Neuronal stem cell (in vitro differentiated cells): Measurements from ENCODE around the gene RAPGEF2.

ENCODE experiments used
- DNase-seq: peaks from one replicate; pipeline ENCODE4 v3.0.0-alpha.2; 2013; ENCODE audit warnings: low spot score
- H2AFZ ChIP-seq: one replicate; pipeline ENCODE4 v1.6.1; 2013; ENCODE audit warnings: mild to moderate bottlenecking, low read length, inconsistent platforms
- H2AK5ac ChIP-seq: 2 replicates; pipeline ENCODE4 v1.6.1; 2013; ENCODE audit warnings: low read depth, mild to moderate bottlenecking, inconsistent platforms, low read length, moderate library complexity, mixed read lengths
- H2BK120ac ChIP-seq: 2 replicates; pipeline ENCODE4 v1.6.1; 2013; ENCODE audit warnings: low read depth, mild to moderate bottlenecking, inconsistent platforms, low read length, moderate library complexity, mixed read lengths
- H2BK12ac ChIP-seq: one replicate; pipeline ENCODE4 v1.6.1; 2013; ENCODE audit warnings: low read length, inconsistent platforms
- H2BK15ac ChIP-seq: 2 replicates; pipeline ENCODE4 v1.6.1; 2013; ENCODE audit warnings: mild to moderate bottlenecking, low read length, inconsistent platforms, mixed read lengths
- H2BK5ac ChIP-seq: one replicate; pipeline ENCODE4 v1.6.1; 2013; ENCODE audit warnings: inconsistent platforms, mild to moderate bottlenecking, low read length, moderate library complexity
- H3K14ac ChIP-seq: one replicate; pipeline ENCODE4 v1.6.1; 2013; ENCODE audit warnings: low read length, inconsistent platforms
- H3K18ac ChIP-seq: 2 replicates; pipeline ENCODE4 v1.6.1; 2013; ENCODE audit warnings: low read length, inconsistent platforms
- H3K23ac ChIP-seq: 2 replicates; pipeline ENCODE4 v1.6.1; 2013; ENCODE audit warnings: low read depth, mild to moderate bottlenecking, mixed read lengths, low read length, inconsistent platforms; ENCODE audit not compliant: poor library complexity
- H3K27ac ChIP-seq: replicated peaks from 3 replicates; pipeline ENCODE4 v1.5.1; 2013; ENCODE audit warnings: low read length, inconsistent platforms
- H3K27me3 ChIP-seq, 3 experiments: 2 replicates each; pipeline ENCODE4 v1.6.1; 2013; ENCODE audit warnings: low read length in 3 of 3, mild to moderate bottlenecking in 2 of 3, inconsistent platforms in 1 of 3, low read depth in 1 of 3, mixed read lengths in 1 of 3, moderate library complexity in 1 of 3; ENCODE audit not compliant: control insufficient read depth in 3 of 3, insufficient read depth in 3 of 3
- H3K36me3 ChIP-seq, 2 donors: replicated peaks in 1 of 2; 2 replicates each; pipeline ENCODE4 v1.6.1; 2013; ENCODE audit warnings: low read length in 2 of 2; ENCODE audit not compliant: control insufficient read depth in 2 of 2, insufficient read depth in 2 of 2
- H3K4ac ChIP-seq: 2 replicates; pipeline ENCODE4 v1.6.1; 2013; ENCODE audit warnings: inconsistent platforms, mild to moderate bottlenecking, low read length, moderate library complexity
- H3K4me1 ChIP-seq, 2 donors: 1 replicate in 1 of 2; 2 replicates in 1 of 2; pipeline ENCODE4 v1.6.1; 2013; ENCODE audit warnings: low read length in 2 of 2, low read depth in 1 of 2; ENCODE audit not compliant: control insufficient read depth in 2 of 2, insufficient read depth in 1 of 2
- H3K4me2 ChIP-seq: one replicate; pipeline ENCODE4 v1.6.1; 2013; ENCODE audit warnings: mild to moderate bottlenecking, low read length, inconsistent platforms; ENCODE audit not compliant: insufficient read depth, poor library complexity, severe bottlenecking
- H3K4me3 ChIP-seq, 2 donors: 2 replicates each; pipeline ENCODE4 v1.5.1; 2013; ENCODE audit warnings: low read length in 2 of 2, mild to moderate bottlenecking in 2 of 2, inconsistent platforms in 1 of 2, moderate library complexity in 1 of 2
- H3K79me1 ChIP-seq: one replicate; pipeline ENCODE4 v1.6.1; 2013; ENCODE audit warnings: low read depth, mild to moderate bottlenecking, inconsistent platforms, low read length, moderate library complexity
- H3K9ac ChIP-seq: one replicate; pipeline ENCODE4 v1.6.1; 2013; ENCODE audit warnings: mild to moderate bottlenecking, low read depth, low read length, inconsistent platforms; ENCODE audit not compliant: poor library complexity
- H3K9me3 ChIP-seq, 2 donors: replicated peaks in 1 of 2; 2 replicates each; pipeline versions ENCODE3 to v1.6.1; 2013; ENCODE audit warnings: low read length in 2 of 2, mild to moderate bottlenecking in 2 of 2, inconsistent platforms in 1 of 2, low read depth in 1 of 2, mixed read lengths in 1 of 2, moderate library complexity in 1 of 2; ENCODE audit not compliant: control insufficient read depth in 2 of 2, insufficient read depth in 1 of 2
- H4K8ac ChIP-seq: one replicate; pipeline ENCODE4 v1.6.1; 2013; ENCODE audit warnings: low read depth, mild to moderate bottlenecking, inconsistent platforms, low read length, moderate library complexity
- H4K91ac ChIP-seq: one replicate; pipeline ENCODE4 v1.6.1; 2013; ENCODE audit warnings: low read length, low read depth, mild to moderate bottlenecking, inconsistent platforms; ENCODE audit not compliant: poor library complexity
- WGBS, 2 donors: extraction: QIAGEN DNeasy Blood & Tissue Kit; methylation state at CpG; one replicate each; pipeline ENCODE4 v1.1.7; 2013; ENCODE audit warnings: missing lambda C conversion rate in 2 of 2, mixed read lengths in 1 of 2; ENCODE audit not compliant: insufficient read length in 2 of 2, insufficient replicate concordance in 1 of 2; ENCODE audit errors: extremely low coverage in 2 of 2; 5-methylcytosine and 5-hydroxymethylcytosine counted together

Gene RAPGEF2

GRCh38 chr4:159212675-159213293 is 109.9 kb downstream of the RAPGEF2 start:
- WGBS, 2 donors: 100% methylated on average over 1 of the region's 7 CpGs; no CpG with 5 or more reads in 1 of the 2 donors
- Histone ChIP-seq H2AK5ac (no peak overlapping the region), H3K23ac (no peak overlapping the region), H3K27me3 (no peaks in the 10 kb centered on the region), H3K36me3 (peaks cover 0 to 13% of the 10 kb centered on the region in 2 donors), H4K91ac (no peak overlapping the region), H3K4ac (no peak overlapping the region), H3K14ac (no peak overlapping the region), H4K8ac (no peak overlapping the region), H3K27ac (no peak overlapping the region), H2AFZ (no peak overlapping the region), H3K9me3 (no peaks in the 10 kb centered on the region), H3K18ac (no peak overlapping the region), H2BK12ac (no peak overlapping the region), H2BK120ac (no peak overlapping the region), H2BK15ac (no peak overlapping the region), H3K9ac (no peak overlapping the region), H2BK5ac (no peak overlapping the region), H3K4me3 (no peak overlapping the region), H3K4me2 (no peak overlapping the region), H3K4me1 (peaks cover 0 to 4% of the 10 kb centered on the region in 2 donors), H3K79me1 (peaks cover 2% of the 10 kb centered on the region)
- DNase-seq: no peak

- Histone ChIP-seq H3K79me1 (peaks cover 2% of the 10 kb centered on the region), H2BK15ac (no peak overlapping the region), H2BK120ac (no peak overlapping the region), H3K9me3 (no peaks in the 10 kb centered on the region), H2BK5ac (no peak overlapping the region), H3K4me3 (no peak overlapping the region), H3K4ac (no peak overlapping the region), H3K27ac (no peak overlapping the region), H3K36me3 (peaks cover 0 to 6% of the 10 kb centered on the region in 2 donors), H4K91ac (no peak overlapping the region), H3K27me3 (no peaks in the 10 kb centered on the region), H2AK5ac (no peak overlapping the region), H2BK12ac (no peak overlapping the region), H2AFZ (no peak overlapping the region), H3K14ac (no peak overlapping the region), H3K9ac (no peak overlapping the region), H3K4me1 (peaks cover 0 to 3% of the 10 kb centered on the region in 2 donors), H4K8ac (no peak overlapping the region), H3K23ac (no peak overlapping the region), H3K4me2 (no peak overlapping the region), H3K18ac (no peak overlapping the region)
- no peak for DNase-seq
- WGBS, 2 donors: 100% methylated on average over 1 of the region's 5 CpGs
Observed at GRCh38 chr4:159216834-159217233, 114.0 kb downstream of the RAPGEF2 start.

DNA sequence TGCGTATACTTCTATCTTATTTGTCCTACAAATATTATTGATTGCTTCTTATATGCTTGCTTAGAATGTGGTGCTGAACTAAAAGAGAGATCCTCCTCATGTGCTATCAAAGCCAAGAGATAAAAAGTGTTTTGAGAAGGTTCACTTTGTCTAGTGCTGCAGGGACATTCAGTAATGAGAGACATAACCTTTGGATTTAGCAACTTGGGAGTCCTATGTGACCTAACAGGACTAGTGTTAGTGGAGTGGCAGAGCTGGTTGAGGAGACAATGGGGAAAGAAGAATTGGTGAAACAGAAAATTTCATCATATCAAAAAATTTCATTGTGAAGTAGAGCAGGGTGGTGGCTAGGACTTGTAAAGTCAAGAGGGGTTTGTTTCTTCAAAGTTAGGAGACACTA is 117.0 kb downstream of the RAPGEF2 start:
- Histone ChIP-seq H3K14ac (no peak overlapping the region), H3K4me3 (no peak overlapping the region), H3K23ac (no peak overlapping the region), H3K4me2 (no peak overlapping the region), H2BK120ac (no peak overlapping the region), H3K18ac (no peak overlapping the region), H3K9ac (no peak overlapping the region), H4K8ac (no peak overlapping the region), H3K27me3 (no peaks in the 10 kb centered on the region), H3K36me3 (no peaks in the 10 kb centered on the region), H2AFZ (no peak overlapping the region), H3K4ac (no peak overlapping the region), H2AK5ac (no peak overlapping the region), H3K79me1 (peaks cover under 1% of the 10 kb centered on the region), H3K4me1 (peaks cover 0 to 3% of the 10 kb centered on the region in 2 donors), H4K91ac (no peak overlapping the region), H2BK15ac (no peak overlapping the region), H2BK12ac (no peak overlapping the region), H2BK5ac (no peak overlapping the region), H3K9me3 (no peaks in the 10 kb centered on the region), H3K27ac (no peak overlapping the region)
- no CpG with 5 or more reads among the region's 1 CpG for WGBS, 2 donors
- no peak for DNase-seq

GRCh38 chr4:159220353-159220752 is 117.5 kb downstream of the RAPGEF2 start:
- H3K14ac ChIP-seq: no peak overlapping the region
- no peak overlapping the region for H3K4ac ChIP-seq
- no peak overlapping the region for H3K9ac ChIP-seq
- H4K91ac ChIP-seq: no peak overlapping the region
- WGBS, 2 donors: no CpG with 5 or more reads among the region's 5 CpGs
- no peak overlapping the region for H3K18ac ChIP-seq
- H2BK5ac ChIP-seq: no peak overlapping the region
- no peaks in the 10 kb centered on the region for H3K36me3 ChIP-seq
- H2BK120ac ChIP-seq: no peak overlapping the region
- no peak for DNase-seq
- H3K23ac ChIP-seq: no peak overlapping the region
- H3K4me1 ChIP-seq: peaks cover 0 to 3% of the 10 kb centered on the region in 2 donors
- no peak overlapping the region for H3K4me2 ChIP-seq
- no peak overlapping the region for H3K27ac ChIP-seq
- no peak overlapping the region for H2AK5ac ChIP-seq
- no peak overlapping the region for H3K4me3 ChIP-seq
- H3K79me1 ChIP-seq: no peaks in the 10 kb centered on the region
- no peaks in the 10 kb centered on the region for H3K27me3 ChIP-seq
- no peak overlapping the region for H2BK12ac ChIP-seq
- H3K9me3 ChIP-seq: peaks cover 0 to under 1% of the 10 kb centered on the region in 2 donors
- H2AFZ ChIP-seq: no peak overlapping the region
- H2BK15ac ChIP-seq: no peak overlapping the region
- no peak overlapping the region for H4K8ac ChIP-seq
